GM19463 (cell line): Measurements from ENCODE around the gene OSBP2.

Experiments used
- ATAC-seq: cut with Tn5 transposase; IDR thresholded peaks from one replicate; pipeline ENCODE4 v1.9.1; 2021; ENCODE audit warnings: mild to moderate bottlenecking, moderate library complexity; ENCODE audit not compliant: unreplicated experiment

Gene OSBP2

DNA sequence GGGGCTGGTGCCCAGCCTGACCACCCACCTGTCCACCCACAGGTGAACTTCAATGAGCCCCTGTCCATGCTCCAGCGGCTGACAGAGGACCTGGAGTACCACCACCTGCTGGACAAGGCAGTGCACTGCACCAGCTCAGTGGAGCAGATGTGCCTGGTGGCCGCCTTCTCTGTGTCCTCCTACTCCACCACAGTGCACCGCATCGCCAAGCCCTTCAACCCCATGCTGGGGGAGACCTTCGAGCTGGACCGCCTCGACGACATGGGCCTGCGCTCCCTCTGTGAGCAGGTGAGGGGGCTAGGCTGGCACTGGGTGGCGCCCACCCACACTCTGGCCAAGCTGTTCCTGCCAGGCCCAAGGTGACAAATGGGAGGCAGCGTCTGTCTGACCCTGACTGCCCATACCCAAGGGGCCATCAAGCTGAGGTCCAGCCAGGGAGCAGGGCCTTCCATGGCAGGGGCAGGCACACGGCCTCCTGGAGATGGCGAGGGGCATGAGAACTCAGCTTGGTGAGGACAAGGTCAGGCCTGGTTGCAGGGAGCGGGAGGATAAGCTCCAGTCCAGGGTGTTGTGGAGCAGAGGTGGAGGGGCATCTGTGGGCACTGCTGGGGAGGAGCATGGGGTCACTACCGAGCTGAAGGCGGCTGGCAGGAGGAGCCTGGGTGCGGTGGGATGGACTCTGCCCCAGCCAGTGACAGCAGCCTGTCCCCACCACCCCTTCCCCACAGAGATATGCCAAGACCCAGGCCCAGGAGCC is 196.2 kb downstream of the OSBP2 start:
- no peak for ATAC-seq

DNA sequence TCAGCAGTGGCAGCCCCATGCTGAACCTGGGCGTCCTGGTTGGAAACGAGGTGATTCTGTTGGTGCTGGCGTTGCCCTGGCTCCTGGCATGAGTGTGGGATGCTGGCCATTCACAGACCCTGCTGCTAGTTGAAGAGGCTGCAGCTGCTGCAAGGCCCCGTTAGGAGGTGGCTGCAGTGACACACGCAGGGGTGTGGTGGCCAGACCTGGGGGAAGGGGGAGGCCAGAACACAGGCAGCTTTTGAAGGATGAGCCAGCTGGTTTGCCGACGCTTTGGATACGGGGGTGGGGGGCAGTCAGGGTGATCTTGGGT is 196.7 kb downstream of the OSBP2 start:
- no peak for ATAC-seq

DNA sequence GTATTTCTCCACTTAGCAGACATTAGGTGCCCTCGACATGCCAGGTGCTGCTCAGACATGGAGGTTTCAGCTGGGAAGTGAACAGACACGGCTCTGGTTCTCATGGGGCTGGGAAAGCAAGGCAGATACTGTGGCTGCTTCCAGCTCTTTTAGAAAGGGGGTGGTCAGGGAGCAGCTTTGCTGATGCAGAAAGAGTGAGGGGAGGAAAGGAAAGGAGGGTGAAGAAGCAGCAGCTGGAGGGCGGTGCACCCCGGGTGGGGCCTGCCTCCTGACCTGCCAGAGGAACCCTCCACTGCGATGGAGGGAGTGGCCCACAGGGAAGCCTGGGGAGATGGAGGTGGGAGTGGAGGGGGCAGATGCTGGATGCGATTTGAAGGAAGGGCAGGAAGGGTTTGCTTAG is 197.1 kb downstream of the OSBP2 start:
- no peak for ATAC-seq

DNA sequence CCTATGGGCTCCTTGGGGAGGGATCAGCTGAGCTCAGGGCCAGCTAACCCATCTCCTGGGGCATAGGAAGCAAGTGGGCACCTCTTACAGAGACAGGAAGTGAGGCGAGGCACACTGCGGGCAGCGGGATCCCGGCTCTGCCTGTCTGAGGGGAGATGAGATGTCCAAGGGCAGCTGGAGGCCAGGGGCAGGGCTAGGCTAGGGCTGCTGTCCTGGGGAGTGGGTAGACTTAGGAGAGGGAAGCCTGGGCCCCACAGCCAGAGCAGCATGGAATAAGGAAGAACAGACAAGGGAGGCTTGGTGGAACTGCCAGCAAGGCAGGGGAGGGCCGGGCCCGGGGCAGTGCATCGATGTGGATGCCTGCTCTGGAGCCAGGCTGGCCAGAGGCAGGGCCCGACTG is 197.6 kb downstream of the OSBP2 start:
- no peak for ATAC-seq

DNA sequence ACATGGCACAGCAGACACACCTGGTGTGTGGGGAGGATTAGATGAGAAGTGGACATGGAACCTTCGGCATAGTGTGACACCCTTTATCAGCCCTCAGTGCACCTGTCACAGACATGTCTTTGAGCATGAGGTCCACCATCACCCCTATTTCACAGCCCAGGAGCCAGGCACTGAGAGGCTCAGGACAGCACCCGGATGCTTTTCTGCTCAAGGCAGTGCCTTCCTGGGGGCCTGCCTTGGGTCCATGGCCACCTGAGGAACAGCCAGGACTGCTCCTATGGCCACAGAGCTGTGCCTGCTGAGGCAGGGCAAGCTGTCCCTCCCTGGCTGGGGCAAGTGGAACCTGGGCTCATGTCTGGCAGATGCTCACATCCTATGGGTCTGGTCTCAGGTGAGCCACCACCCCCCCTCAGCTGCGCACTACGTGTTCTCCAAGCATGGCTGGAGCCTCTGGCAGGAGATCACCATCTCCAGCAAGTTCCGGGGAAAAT is 198.1 kb downstream of the OSBP2 start:
- ATAC-seq: no peak

DNA sequence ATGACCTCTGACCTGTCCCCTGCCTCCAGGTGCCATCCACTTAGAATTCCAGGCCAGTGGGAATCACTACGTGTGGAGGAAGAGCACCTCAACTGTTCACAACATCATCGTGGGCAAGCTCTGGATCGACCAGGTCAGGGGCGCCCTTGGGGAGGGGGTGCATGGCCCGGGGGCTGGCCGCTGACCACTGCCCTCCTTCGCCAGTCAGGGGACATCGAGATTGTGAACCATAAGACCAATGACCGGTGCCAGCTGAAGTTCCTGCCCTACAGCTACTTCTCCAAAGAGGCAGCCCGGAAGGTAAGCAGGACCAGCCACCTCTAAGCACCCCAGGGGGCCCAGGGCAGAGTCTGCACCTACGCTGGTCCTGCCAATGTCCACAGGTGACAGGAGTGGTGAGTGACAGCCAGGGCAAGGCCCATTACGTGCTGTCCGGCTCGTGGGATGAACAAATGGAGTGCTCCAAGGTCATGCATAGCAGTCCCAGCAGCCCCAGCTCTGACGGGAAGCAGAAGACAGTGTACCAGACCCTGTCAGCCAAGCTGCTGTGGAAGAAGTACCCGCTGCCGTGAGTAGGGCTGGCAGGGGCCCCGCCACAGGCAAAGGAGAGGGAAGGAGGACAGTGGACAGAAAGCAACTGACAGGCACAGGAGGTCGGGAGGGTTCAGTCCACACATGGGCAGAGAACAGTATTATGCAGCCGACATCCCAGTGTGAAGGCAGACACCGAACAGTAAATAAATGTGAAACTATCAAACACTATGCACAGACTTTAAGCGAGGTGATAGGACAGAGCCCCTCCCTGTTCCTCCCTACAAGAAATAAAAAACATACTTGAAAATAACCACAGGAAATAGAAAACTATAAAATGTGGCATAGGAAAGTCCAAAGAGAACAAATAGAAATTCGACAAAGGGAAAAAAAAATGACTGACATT is 199.0 kb downstream of the OSBP2 start:
- ATAC-seq: no peak

DNA sequence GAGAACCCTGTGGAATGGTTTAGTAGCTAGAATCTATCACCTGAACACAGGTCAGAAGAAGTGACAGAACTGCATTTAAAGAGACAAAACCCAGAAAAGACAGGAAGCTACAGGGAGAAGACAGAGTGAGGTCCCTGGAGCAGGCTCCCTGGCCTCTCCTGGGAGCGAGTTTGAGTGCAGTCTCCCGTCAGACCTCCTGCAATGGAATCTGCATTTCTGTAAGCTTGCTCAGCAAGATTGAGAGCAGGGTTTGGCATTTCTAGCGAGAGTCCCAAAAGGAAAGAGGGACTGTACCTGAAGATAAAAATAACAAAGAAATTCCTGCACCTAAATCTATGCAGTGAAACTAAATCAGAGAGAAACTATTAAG is 199.7 kb downstream of the OSBP2 start:
- ATAC-seq: no peak

DNA sequence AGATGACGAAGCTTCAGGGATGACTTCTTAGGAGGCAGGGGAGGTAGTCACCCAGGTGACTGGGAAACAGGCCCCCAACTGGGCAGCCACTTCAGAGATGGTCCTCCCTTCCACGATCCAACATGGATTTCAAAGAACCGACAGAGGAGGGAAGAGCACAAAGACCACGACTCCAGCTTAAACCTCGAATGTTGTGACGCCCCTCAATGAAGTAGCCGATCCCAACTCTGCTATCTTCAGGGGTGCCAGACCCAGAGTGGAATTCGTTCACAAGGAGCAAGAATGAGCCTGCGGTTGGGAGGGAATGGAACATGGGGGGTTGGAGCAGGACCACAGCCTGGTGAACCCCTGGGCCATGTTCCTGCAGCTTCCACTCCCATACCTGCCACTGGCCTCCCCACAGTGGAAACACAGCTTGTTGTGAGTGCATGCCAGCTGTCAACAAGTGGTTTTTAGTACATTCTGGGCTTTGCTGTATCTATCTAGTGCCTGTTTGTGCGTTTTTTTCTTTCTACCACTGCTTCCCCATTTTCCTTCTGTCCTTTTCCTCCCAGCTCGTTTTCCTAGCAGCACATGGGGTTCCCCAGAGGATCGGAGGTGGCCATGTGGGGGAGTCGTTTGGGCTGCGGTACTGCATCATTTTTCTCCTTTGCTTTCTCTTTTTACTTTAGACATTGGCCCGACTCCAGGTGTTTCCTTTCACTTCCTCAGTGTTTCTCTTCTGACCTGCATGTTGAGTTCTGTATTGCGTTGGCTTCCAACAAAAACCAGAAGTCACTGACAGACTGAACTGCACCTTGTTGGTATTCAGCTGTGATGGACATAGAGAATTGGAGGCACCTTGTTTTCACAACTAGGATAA is 208.1 kb downstream of the OSBP2 start:
- no peak for ATAC-seq

DNA sequence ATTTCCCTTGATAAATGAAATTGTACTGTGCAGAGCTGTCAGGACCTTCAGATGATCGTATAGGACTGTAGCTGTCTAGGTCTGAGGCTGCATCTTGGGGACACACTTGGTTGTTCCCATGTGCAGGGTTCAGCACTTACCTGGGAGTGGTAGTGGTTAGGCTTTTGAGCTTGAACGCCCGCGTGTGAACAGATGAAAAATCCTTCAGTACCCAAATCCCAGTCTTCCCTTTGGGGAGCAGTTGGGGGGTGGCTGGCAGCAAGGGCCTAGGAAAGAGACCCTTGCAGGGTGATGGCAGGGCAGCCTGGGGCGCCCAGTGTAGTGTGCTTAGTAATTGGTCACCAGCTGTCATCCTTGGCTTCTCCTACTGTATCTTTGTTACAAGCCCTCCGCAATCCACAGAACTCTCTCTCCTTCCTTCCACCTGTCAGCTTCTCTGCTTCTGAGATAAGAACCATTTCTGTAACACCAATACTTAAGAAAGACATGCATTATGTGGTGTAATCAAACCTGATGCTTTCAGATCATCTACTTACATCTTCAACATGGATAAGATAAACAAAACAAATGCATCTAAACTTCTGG is 209.3 kb downstream of the OSBP2 start:
- ATAC-seq: no peak

DNA sequence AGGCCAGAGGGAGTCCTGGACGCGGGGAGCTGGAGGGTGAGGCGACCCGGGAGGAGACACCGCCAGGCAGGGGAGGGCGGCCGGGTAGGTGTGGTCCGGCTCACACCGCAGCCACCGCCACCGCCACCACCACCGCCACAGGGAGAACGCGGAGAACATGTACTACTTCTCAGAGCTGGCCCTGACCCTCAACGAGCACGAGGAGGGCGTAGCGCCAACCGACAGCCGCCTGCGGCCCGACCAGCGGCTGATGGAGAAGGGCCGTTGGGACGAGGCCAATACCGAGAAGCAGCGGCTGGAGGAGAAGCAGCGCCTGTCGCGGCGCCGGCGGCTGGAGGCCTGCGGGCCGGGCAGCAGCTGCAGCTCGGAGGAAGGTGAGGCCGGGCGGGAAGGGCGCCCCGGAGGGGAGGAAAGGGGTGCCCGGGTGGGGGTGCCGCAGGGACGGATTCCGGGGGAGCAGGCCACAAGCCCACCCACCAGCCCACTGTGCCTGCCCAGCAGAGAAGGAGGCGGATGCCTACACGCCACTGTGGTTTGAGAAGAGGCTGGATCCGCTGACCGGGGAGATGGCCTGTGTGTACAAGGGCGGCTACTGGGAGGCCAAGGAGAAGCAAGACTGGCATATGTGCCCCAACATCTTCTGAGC is 211.1 kb downstream of the OSBP2 start:
- ATAC-seq: no peak

DNA sequence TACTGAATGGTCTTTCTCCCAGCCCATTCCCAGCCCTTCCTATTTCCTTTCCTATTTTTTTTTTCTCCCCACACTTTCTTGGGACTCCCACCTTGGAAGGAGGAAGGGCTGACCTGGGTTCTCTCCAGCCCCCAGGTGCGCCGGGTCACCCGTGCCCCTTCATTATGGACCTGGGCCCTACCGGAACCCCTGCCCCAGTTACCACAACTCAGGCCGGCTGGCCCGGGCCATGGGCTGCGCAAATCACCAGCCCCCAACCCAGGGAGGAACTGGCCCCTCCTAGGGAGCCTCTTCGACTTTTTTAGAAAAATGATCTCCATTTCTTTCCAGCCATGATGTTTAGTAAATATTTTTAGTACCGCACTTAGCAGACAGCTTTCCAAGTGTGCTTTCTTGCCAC is 211.7 kb downstream of the OSBP2 start:
- ATAC-seq: no peak

DNA sequence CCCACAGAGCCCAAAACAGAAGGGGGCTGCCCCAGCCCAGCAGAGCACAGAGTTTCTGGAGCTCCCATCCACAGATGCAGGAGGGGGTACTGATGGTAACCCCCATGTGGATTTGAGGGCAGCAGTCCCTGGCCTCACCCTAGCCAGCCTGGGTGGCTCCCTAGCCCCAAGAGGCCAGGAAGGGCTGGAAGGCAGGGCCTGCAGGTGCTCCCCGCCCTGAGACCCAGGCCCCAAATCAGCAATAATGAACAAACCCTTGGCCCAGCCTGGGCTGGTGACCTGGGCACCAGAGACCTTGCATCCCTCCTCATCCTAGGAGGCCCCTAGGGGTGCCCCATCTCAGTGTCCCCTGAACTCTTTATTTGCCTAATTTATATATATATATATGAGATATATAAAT is 212.3 kb downstream of the OSBP2 start:
- no peak for ATAC-seq

DNA sequence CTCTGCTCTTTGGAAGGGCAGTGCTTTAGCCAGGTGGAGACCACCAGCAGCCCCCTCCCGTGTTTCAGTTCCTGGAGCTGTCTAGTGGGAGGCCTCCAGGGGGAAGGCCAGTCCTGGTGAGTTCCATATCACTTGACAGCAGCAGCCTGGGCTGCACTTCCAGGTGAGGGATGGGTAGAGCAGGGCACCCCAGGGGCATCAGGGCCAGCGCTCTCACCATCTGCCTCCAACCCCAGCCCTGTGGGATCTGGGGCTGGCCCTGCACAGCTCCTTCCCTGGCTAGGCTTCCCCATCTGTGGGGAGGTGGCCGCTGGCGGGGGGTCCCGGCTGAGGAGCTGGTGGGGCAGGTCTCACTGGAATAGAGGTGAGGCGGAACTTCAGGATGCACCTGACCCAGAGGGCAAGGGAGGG is 213.4 kb downstream of the OSBP2 start:
- ATAC-seq: no peak

DNA sequence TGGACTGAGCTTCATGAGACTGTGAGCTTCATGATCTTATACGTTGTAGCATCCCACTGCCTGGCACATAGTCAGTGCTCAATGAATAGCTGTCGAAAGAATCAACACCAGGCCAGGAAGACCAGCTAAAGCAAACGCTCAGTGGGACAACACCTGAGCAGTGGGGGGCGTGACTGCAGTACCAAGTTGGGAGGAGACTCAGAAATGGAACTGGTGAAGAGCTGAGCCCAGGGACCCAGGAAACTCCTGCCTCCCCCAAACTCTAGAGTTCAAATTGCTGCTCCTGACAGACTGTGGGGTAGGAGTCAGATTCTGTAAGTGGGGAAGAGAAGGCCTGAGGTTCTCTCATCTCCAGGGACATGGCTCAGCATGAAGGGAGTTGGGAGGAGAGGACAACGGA is 214.6 kb downstream of the OSBP2 start:
- ATAC-seq: no peak

DNA sequence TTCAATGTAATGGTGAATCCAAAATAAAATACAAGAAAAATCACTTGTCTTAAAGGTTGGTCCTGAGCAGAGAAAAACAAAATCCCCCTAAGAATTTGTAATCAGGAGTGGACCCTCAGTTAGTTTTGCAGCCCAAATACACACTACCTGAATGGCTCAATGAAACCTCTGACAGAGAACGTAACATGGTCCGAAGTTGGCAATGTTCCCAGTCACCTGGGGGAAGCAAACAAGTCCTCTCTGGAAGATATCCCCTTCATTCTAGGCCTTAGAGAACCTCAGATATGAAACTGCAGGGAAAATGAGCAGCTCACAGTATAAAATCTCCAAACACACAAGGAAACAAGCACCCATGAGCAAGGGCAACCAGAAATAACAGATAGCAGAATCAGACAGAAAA is 215.7 kb downstream of the OSBP2 start:
- ATAC-seq: no peak

DNA sequence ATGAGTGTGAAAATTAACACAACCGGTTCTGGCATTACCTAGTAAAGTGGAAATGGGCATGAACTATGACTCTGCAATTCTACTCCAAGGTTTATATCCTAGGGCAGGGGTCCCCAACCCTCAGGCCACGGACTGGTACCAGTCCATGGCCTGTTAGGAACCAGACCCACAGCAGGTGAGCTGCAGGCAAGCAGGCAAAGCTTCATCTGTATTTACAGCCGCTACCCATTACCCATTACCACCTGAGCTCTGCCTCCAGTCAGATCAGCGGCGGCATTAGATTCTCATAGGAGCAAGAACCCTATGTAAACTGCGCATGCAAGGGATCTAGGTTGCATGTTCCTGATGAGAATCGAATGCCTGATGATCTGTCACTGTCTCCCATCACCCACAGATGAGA is 224.1 kb downstream of the OSBP2 start:
- ATAC-seq: no peak

DNA sequence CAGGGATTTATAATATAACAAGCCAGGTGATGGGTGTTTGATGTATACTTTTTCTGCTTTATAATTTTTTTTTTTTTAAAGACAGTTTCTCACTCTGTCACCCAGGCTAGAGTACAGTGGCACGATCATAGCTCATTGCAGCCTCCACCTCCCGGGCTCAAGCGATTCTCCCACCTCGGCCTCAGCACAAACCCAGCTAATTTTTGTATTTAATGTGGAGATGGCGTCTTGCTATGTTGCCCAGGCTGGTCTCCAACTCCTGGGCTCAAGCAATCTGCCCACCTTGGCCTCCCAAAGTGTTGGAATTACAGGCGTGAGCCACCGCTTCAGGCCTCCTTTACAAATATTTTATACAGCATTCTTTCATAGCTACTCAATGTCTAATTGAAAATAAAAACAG is 225.3 kb downstream of the OSBP2 start:
- ATAC-seq: no peak

DNA sequence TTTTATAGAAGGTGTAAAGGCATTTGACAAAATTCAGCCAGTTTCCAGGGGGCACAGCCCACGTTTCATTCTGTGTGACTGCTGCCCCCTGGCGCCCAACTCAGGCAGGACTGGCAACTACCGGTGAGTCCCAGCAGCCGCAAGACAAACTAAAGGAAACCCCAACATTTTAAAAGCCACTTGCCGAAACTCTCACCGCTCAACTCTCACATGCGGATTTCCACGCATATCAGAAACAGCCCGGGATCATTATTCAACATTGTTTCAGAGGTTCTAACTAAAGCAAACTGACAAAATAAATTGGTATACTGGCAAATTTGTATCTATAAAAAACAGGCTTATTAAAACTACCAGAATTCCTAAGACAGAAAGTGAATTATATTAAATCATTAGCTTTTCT is 225.7 kb downstream of the OSBP2 start:
- ATAC-seq: no peak

DNA sequence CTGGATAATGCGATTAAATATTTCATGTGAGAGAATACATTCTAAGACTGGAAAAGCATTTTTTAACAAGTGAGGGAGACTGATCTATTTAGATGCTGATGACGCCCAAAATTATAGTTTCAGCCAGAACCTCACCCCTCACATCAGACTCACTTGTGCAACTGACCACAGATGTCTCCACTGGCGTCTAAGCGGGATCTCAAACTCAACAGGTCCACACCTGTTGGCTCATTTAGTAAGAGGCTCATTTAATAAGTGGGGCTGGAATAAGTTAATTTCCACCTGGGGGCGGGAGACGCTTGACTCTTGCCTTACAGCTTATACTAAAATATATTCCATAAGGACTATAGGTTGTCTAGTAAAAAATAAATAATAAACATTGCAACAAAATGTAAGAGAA is 226.4 kb downstream of the OSBP2 start:
- no peak for ATAC-seq

DNA sequence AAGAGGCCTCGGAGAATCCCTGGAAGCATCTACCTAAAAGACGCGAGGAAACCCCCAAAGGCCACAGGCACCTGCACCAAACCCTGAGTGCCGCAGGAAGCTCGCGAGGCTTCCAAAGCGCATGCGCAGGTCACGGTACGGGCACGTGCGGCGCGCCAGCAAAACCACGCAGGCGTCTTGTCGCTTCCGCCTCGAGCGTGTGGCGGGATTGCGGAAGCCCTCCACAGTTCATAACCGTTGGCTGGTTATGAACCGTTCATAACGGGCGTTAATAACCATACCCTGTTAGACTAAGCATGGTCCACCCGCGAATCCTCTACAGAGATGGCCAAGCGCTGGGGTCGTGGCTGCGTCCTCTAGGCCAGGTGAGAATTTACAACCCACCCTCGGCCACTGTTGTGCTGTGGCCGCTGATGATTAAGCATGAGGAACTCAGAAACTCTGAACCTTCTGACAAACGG is 227.5 kb downstream of the OSBP2 start:
- no peak for ATAC-seq
